Sigmoid colon (tissue), 3 donors: ENCODE data around the gene PRKD2.

Source experiments
- POLR2A ChIP-seq, 2 donors: fragments of 450-650 bp; IDR thresholded peaks; one replicate each; pipeline ENCODE4 v1.6.1; 2016; ENCODE audit warnings: antibody characterized with exemption in 2 of 2, mild to moderate bottlenecking in 2 of 2, moderate library complexity in 2 of 2
- TF ChIP-seq, protein P1 (sequence below), 4 experiments: fragments of 450-650 bp in 3 of 4; fragments of 200-600 bp in 1 of 4; IDR thresholded peaks; one replicate each; pipeline ENCODE4 v1.5.1; 2016 to 2019; ENCODE audit warnings: antibody characterized with exemption in 4 of 4, mild to moderate bottlenecking in 3 of 4, moderate library complexity in 2 of 4

GRCh38 chr19:46732172-46732938 lies 15.4 kb upstream of the PRKD2 start:
- TF ChIP-seq POLR2A (IDR thresholded peaks at IDR 0.05): no peak
- TF ChIP-seq, protein P1, sequence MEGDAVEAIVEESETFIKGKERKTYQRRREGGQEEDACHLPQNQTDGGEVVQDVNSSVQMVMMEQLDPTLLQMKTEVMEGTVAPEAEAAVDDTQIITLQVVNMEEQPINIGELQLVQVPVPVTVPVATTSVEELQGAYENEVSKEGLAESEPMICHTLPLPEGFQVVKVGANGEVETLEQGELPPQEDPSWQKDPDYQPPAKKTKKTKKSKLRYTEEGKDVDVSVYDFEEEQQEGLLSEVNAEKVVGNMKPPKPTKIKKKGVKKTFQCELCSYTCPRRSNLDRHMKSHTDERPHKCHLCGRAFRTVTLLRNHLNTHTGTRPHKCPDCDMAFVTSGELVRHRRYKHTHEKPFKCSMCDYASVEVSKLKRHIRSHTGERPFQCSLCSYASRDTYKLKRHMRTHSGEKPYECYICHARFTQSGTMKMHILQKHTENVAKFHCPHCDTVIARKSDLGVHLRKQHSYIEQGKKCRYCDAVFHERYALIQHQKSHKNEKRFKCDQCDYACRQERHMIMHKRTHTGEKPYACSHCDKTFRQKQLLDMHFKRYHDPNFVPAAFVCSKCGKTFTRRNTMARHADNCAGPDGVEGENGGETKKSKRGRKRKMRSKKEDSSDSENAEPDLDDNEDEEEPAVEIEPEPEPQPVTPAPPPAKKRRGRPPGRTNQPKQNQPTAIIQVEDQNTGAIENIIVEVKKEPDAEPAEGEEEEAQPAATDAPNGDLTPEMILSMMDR (IDR thresholded peaks at IDR 0.05): no peak
